ENCODE results near the gene KCNJ9.

Gene KCNJ9

DNA sequence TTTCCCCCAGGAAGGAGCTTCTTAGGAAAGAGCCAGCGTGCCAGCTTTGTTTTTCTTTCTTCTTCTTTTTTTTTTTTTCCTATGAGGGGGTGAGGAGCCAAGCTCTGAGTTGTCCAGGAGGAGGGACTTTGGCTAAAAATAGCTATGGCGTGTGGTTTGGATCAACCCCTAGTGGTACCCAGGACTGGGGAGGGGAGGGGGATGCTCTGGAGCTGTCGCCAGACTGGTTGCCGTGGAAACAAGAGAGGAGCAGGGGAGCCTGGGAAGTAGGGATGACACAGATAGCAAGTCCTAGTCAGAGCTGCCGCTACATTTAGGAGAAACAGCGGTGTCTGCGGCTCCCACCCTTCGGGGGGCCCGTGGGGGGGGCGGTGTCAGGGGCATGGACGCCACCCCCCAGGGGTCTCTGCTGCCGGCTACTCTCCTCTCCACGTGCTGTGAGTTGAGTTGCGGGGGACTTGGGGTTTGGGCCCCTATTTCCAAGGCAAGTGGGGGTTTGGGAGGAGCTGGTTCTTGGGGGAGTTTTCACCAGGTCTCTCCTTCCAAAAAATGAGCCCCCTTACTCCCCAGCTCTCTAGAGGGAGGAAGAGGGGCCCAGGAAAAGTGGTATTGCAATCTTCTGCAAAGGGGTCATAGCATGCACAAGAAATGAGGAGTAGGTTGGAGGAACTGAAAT is at the start of gene KCNJ9:
TSS of gene KCNJ9 (plus strand) at position 278 of the 676 bp plus-strand sequence. CDS start 2,493 bp downstream, outside the sequence.
- peak in 1 of 2 donors; percentile 24 for DNase-seq (ENCODE audit: low read depth in 2 of 2)
- H3K4me3 ChIP-seq (replicated peaks in 1 of 2; ENCODE audit: low read depth in 2 of 2, low read length in 2 of 2): no peak within 1 kb of the TSS
- TF ChIP-seq, protein P1, sequence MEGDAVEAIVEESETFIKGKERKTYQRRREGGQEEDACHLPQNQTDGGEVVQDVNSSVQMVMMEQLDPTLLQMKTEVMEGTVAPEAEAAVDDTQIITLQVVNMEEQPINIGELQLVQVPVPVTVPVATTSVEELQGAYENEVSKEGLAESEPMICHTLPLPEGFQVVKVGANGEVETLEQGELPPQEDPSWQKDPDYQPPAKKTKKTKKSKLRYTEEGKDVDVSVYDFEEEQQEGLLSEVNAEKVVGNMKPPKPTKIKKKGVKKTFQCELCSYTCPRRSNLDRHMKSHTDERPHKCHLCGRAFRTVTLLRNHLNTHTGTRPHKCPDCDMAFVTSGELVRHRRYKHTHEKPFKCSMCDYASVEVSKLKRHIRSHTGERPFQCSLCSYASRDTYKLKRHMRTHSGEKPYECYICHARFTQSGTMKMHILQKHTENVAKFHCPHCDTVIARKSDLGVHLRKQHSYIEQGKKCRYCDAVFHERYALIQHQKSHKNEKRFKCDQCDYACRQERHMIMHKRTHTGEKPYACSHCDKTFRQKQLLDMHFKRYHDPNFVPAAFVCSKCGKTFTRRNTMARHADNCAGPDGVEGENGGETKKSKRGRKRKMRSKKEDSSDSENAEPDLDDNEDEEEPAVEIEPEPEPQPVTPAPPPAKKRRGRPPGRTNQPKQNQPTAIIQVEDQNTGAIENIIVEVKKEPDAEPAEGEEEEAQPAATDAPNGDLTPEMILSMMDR (IDR thresholded peaks at IDR 0.05; ENCODE audit: low read depth, low read length): no peak

DNA sequence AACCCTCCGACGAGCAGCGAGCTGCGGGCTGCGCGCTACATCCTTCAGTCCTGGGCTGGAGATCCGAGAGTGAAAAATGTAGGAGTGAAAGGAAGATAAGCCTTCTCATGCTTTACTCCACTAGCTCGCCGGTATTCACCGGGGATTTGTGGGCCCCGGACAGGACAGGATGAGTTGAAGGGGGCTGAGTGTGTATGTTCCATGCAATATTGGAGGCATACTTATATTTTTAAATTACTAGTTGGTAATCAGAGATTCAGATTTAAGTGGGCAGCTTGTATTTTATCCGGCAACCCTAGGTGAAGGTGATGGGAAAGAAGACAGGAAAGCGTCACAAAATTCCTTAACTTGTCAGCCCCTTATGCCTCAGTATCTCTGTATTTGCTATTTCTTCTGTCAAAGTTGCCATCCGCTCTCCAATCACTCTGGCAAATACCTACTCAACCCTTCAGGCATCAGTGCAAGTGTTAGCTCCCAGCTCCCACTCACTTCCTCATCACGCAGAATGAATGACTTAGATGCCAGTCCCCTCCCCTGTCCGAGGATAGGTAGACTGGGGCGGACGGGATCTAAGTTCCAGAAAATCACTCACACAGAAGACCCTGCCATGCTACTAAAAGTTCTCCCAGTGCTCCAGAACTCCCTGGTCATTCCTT is 49.0 kb upstream of the KCNJ9 start:
- peak in 1 of 2 donors; percentile 6 for DNase-seq (ENCODE audit: low read depth in 2 of 2)
- peak overlapping the region; percentile 86 to 87 for H3K4me3 ChIP-seq (replicated peaks in 1 of 2; ENCODE audit: low read depth in 2 of 2, low read length in 2 of 2)
- TF ChIP-seq, protein P1 (IDR thresholded peaks at IDR 0.05; ENCODE audit: low read depth, low read length): no peak

DNA sequence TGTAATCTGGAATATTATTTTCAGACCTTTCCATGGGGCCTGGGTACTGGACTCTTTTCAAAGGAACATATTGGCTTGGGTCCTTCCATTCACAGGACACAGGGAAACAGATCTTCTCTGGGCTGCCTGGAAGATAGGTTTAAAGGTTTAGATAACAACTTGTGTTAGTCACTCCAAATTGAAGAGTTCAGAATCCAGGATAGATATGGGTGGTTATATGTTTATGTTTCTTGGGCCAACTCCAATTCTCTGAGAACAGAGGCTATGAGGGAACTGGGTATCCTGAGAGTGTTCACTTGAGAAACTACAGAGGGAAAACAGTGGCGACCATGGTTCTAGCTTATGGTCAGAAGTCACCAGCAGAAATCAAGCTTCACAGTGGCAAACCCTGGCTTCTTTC is 40.9 kb upstream of the KCNJ9 start:
- DNase-seq (ENCODE audit: low read depth in 2 of 2): no peak
- TF ChIP-seq, protein P1 (IDR thresholded peaks at IDR 0.05; ENCODE audit: low read depth, low read length): no peak
- no peak overlapping the region for H3K4me3 ChIP-seq (replicated peaks in 1 of 2; ENCODE audit: low read depth in 2 of 2, low read length in 2 of 2)

DNA sequence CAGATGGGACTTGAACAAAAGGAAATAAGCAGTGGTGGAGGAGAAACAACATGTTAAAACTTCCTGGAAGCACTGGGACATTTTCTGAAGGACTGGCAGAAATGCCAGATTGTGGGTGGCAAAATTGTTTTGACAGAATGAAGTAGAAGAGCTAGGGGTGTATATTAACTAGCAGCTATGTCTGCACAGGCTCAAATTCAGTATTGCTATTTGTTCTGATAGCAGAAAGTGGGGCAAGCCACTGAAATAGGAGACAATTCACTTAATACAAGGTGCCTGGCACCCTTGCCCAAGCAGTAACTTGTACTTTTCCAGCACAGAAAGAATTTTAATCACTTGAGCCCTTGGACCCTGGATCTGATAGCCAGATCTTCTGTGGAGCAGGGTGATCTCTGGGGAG is 37.8 kb upstream of the KCNJ9 start:
- no peak overlapping the region for H3K4me3 ChIP-seq (replicated peaks in 1 of 2; ENCODE audit: low read depth in 2 of 2, low read length in 2 of 2)
- TF ChIP-seq, protein P1 (IDR thresholded peaks at IDR 0.05; ENCODE audit: low read depth, low read length): no peak
- DNase-seq (ENCODE audit: low read depth in 2 of 2): no peak

DNA sequence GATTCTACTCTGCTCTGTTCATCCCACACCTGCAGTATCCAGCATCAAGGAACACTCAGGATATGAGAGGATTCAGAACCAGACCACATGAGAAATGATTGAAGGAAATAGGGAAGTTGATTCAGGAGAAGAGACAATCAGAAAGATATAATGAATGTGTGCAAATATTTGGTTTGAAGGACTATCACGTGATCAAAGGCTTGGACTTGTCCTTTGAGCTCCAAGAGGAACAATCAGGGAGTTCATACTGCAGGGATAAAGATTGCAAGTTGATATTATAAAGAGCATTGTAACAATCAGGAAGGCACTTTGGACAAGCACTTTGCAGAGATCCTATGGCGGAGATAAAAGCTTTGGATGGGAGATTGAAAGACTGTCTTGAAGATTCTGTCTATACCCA is 35.7 kb upstream of the KCNJ9 start:
- H3K4me3 ChIP-seq (replicated peaks in 1 of 2; ENCODE audit: low read depth in 2 of 2, low read length in 2 of 2): no peak overlapping the region
- no peak for DNase-seq (ENCODE audit: low read depth in 2 of 2)
- TF ChIP-seq, protein P1 (IDR thresholded peaks at IDR 0.05; ENCODE audit: low read depth, low read length): no peak

DNA sequence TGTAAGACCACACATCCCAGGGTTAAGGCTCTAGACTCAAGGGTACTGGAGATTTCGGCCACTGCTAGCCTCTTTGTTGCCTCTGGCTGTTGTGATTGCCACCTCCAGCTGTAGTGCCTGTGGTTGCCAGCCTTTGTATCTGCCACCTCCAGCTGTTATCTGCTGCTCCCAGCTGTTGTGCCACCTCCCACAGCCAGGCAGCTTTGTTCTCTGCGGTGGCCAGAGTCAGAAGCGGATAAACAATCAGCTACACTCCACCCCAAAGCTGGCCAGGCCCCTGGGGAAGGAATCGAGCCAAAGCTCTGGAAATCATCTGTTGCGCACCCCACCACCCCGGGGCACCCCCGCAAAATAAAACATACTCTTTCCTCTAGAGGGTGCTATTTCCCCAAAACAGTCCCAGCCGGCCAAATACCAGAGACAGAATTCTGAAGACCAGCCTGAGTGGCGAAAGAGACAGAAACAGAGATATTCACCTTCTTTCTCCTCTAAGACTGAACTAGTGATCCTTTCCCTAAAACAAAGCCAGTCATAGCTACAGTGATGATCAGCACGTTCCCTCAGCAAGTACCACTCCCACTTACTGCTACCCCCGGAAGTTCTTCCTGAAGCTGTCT is 34.7 kb upstream of the KCNJ9 start:
- no peak overlapping the region for H3K4me3 ChIP-seq (replicated peaks in 1 of 2; ENCODE audit: low read depth in 2 of 2, low read length in 2 of 2)
- TF ChIP-seq, protein P1 (IDR thresholded peaks at IDR 0.05; ENCODE audit: low read depth, low read length): peak; percentile 59
- peak; percentile 59 for DNase-seq (ENCODE audit: low read depth in 2 of 2)
